GM18505 (cell line): Measurements from ENCODE around the gene SNAPC3.
"Not testable (repeated sequence)": the region's sequence is repeated elsewhere in the genome, so short reads cannot be mapped to it uniquely, and the experiment has no call there.

Source experiments
- ATAC-seq: cut with Tn5 transposase; IDR thresholded peaks from one replicate; pipeline ENCODE4 v1.9.1; 2021; ENCODE audit not compliant: unreplicated experiment
- POLR2A ChIP-seq: IDR thresholded peaks from 4 replicates; pipeline ENCODE4 v1.6.1; 2011; ENCODE audit warnings: borderline replicate concordance; ENCODE audit not compliant: insufficient read depth, insufficient read length; ENCODE audit errors: extremely low read depth

SNAPC3 gene

GRCh38 chr9:15422372-15423230 is at the start of gene SNAPC3:
Gene SNAPC3, plus strand, starts transcription at chr9:15422876. Its CDS starts 4 bp downstream, at chr9:15422880.
- peak; percentile 89 for TF ChIP-seq POLR2A
- peak; percentile 96 for ATAC-seq

- no peak for TF ChIP-seq POLR2A
- no peak for ATAC-seq
Measured at GRCh38 chr9:15373881-15374280, 48.8 kb upstream of the SNAPC3 start.

- TF ChIP-seq POLR2A, result no peak
- ATAC-seq, result peak; percentile 65
Measured at GRCh38 chr9:15374310-15374709, 48.4 kb upstream of the SNAPC3 start.

GRCh38 chr9:15374825-15375224 is 47.9 kb upstream of the SNAPC3 start:
- TF ChIP-seq POLR2A, result no peak
- ATAC-seq, result no peak

GRCh38 chr9:15377625-15378540 is 44.8 kb upstream of the SNAPC3 start:
- no peak for TF ChIP-seq POLR2A

GRCh38 chr9:15379317-15379716 is 43.4 kb upstream of the SNAPC3 start:
- not testable (repeated sequence) for ATAC-seq

More at GRCh38 chr9:15377625-15378540, 44.8 kb upstream of the SNAPC3 start:
- ATAC-seq, result no peak

- not testable (repeated sequence) for ATAC-seq
Measured at GRCh38 chr9:15379888-15380287, 42.8 kb upstream of the SNAPC3 start.

- no peak for TF ChIP-seq POLR2A
- ATAC-seq, result no peak
Measured at GRCh38 chr9:15381491-15381890, 41.2 kb upstream of the SNAPC3 start.

GRCh38 chr9:15386465-15386864 is 36.2 kb upstream of the SNAPC3 start:
- ATAC-seq, result no peak
- no peak for TF ChIP-seq POLR2A

GRCh38 chr9:15389173-15389572 is 33.5 kb upstream of the SNAPC3 start:
- no peak for ATAC-seq
- no peak for TF ChIP-seq POLR2A

GRCh38 chr9:15389631-15390030 is 33.0 kb upstream of the SNAPC3 start:
- ATAC-seq, result no peak
- TF ChIP-seq POLR2A, result no peak

- no peak for TF ChIP-seq POLR2A
- ATAC-seq, result no peak
Measured at GRCh38 chr9:15390201-15390600, 32.5 kb upstream of the SNAPC3 start.

GRCh38 chr9:15392363-15392762 is 30.3 kb upstream of the SNAPC3 start:
- no peak for TF ChIP-seq POLR2A
- ATAC-seq, result no peak
